HG02981 (cell line): ENCODE results near the gene C2orf42.
"Not testable (repeated sequence)": the region's sequence is repeated elsewhere in the genome, so short reads cannot be mapped to it uniquely, and the experiment has no call there.

Experiments
- ATAC-seq: cut with Tn5 transposase; IDR thresholded peaks from one replicate; pipeline ENCODE4 v1.9.1; 2021; ENCODE audit warnings: mild to moderate bottlenecking, moderate library complexity; ENCODE audit not compliant: unreplicated experiment

C2orf42 gene

DNA sequence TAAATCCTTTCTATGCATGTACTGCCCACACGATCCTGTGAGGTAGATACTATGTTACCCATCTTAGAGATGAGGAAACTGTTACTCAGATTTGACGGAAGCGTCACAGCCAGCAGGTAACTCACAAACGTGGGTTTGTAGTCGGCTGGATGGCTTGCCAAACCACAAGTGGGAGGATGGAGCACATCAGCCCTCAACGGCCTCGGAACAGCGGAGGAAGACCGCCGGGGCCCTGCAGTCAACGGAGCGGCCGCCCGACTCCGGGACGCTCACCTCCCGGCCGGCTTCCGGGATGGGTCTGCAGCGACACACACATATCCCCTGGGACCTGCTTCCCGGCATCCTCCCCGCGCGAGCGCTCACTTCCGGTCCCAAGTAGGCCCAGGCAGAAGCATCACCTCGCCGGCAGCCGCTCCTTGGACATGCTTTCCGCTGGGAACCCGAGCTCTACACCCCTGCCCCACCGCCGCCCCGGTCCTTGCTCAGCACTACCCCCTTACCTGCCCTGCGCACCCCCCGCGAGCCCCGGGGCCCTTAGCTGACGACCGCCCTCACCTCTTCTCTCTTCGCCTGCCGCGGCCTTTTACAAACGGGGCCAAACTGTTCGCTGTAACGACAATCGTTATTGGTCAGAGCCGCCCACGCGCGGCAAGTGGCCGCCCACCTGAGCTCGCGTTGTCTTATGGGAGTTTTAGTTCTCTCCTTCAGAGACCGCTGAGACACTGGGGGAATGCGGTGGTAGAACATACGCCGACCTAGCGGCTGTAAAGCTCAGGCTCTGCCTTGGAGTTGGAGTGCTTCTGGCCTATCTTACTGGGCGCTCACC, at the start of gene C2orf42:
Gene C2orf42, minus strand, starts transcription at position 602 of the 826 bp plus-strand sequence. CDS start 9,034 bp downstream, outside the sequence.
- ATAC-seq: peak; percentile 83

DNA sequence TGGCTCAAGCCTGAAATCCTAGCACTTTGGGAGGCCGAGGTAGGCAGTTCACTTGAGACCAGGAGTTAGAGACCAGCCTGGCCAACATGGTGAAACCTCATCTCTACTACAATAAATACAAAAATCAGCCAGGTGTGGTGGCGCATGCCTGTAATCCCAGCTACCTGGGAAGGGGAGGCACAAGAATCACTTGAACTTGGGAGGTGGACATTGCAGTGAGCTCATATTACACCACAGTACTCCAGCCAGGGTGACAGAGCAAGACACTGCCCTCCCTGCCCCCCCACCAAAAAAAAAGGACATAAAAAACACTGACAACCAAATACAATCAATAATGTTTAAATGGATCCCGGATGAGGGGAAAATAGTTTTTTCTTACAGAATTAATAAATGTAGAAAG, 49.8 kb upstream of the C2orf42 start:
- no peak for ATAC-seq

DNA sequence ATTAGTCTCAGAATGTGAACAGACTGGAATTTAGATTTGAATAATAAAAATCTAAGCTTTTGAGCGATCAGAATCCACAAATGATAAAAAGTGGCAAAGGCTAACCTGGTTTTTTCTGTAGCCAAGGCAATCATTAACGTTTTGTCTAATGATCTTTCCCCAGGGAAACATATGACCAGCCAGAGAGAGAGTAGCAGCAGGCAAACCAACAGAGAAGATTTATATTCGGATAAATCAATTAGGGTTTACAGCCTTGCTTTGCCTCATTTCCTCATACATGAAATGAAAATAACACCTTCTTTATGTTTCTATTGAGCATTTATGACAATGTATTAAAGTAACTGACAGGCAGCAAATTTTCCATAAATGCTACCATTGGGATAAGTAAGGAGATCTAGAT, 43.1 kb upstream of the C2orf42 start:
- no peak for ATAC-seq

DNA sequence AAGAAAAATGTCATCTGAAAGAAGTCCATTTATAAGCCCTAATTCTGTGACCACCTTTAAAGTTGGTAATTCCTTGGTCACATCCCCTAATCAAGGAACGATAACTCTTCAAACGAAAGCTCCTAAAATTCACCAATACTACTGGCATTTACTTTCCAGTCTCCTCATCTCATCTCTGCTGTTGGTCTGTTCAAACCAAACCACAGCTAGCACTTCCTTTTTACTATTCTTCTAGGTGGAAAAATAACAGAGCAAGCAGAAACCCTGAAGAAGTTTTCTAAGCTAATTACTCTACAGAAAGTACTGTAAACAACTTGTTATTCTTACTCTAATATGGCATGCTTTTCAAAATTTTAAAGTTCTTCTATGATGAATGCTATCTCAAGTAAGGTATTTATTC, 36.0 kb upstream of the C2orf42 start:
- ATAC-seq: no peak

DNA sequence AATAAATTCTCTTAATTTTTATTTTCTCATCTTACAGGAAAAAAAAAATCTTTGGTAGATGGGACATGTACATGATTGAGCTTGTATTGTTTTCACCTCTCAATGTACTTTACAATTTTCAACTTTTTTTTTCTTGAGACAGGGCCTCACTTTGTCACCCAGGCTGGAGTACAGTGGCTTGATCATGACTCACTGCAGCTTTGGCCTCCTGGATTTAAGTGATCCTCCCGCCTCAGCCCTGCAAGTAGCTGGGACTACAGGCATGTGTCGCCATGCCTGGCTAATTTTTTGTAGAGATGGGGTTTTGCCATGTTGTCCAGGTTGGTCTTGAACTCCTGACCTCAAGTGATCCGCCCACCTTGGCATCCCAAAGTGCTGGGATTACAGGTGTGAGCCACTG, 32.5 kb upstream of the C2orf42 start:
- not testable (repeated sequence) for ATAC-seq

DNA sequence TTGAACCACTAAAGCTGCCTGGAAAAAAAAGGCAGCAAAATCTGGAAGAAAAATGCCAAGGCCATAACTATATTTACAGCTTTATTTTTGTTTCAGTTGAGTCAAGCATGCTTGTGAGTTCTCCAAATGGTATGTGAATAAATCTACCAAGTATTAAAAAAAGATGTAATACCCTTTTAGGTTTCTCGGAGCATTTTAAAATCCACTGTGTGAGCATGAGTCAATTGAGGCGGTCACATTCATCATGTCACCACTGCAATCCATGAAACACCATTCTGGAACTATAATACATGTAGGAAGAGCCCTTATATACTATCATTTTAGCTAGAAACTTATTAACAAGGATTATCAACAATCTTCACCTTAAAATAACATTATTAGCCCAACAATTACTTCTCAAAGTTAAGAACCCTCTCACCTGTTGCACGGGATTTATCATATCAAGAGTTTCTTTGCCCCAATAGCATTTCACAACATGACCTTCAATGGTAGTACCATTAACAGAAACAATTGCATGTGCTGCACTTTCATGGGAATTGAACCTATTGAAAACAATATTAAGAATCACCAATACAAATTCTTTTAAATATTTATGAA, 24.2 kb upstream of the C2orf42 start:
- ATAC-seq: no peak

DNA sequence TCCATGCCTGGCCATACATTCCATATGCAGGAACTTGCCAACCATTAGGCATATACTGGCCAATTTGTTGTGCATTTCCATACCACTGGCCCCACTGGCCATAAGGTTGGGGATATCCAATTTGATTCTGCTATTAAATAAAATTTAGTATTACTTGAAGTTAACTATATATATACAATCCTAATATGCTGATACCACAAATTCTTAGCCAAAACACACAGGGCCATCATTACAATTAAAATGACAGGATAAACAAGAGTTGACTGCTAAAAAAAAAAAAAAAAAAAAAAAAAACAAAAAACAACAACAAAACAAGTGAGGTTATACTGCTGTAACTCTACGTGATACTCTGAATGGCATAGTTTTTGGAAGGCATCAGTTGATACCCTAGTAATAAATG, 23.5 kb upstream of the C2orf42 start:
- ATAC-seq: no peak

DNA sequence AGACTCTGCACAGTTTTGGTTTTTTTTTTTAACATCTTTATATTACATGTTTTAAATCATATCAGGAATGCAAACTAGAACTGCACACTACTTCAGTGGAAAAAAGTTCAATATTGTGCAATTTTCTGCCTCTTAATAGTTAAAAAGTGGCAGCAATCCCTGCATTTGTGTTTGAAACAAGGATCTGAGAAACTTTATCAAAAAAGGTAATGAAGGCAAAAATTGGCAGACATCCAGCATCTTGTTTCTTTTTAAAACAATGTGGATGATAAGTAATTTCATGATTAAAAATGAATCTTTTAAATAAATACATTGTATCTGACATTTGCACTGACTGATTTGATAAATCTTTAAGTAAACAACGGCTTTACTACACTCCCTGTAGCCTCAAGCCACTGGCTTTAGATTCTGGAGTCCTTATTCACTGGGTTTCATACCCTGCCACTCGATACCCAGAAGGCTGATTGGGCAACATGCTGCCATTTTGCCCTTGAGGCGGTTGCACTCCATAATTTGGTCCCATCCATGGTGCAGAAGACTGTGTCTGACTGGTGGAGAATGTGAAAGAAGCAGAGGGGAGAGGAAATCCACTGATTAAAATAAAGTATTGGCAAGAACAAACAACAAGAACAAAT, 21.6 kb upstream of the C2orf42 start:
- no peak for ATAC-seq

DNA sequence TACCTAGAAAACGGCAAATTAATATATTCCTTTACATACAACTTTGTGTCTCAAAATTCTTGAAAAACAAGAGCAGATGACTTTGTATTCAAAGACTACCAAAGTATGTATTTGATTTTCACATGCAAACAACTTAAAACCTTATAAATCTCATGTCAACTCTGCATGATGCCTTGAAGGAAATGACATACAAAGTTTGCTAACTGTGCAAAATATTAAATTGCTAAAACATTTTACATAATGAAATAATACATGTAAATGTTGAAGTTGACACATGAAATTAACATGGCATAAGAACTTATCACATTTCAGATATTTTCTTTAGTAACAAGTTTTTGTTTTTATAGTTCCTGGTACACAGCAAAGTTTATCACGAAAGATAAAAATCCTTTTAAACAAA, 20.8 kb upstream of the C2orf42 start:
- no peak for ATAC-seq

DNA sequence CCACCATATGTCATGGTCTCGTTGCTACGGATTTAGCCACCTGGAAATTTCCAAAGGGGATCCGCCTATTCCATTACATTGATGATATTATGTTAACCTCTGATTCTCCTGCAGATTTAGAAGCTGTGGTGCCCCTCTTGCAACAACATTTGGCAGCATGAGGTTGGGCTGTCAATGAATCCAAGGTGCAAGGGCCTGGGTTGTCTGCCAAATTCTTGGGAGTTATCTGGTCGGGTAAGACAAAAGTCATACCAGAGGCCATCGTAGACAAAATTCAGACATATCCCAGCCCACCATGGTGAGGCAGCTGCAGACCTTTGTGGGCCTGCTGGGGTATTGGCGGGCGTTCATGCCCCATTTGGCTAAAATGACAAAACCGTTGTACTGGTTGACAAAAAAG, 13.6 kb upstream of the C2orf42 start:
- no peak for ATAC-seq

DNA sequence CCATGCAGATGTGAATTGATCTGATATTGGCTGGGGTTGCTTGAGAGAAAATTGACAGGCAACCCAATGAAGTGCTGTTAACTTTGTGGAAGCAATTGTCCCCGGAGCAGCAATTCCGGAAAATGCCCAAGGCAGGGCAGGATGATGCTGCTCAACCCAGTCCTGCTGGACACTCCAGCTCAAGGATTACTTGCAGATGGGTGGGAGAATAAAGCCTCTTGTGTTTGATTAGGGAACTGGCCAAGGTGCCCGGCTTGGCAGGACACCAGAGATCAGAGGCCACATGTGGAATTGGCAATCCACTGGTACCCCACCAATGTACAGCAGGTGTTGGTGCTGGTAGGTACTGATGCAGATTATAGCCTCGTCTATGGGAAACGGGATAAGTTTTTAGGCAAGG, 12.3 kb upstream of the C2orf42 start:
- no peak for ATAC-seq

DNA sequence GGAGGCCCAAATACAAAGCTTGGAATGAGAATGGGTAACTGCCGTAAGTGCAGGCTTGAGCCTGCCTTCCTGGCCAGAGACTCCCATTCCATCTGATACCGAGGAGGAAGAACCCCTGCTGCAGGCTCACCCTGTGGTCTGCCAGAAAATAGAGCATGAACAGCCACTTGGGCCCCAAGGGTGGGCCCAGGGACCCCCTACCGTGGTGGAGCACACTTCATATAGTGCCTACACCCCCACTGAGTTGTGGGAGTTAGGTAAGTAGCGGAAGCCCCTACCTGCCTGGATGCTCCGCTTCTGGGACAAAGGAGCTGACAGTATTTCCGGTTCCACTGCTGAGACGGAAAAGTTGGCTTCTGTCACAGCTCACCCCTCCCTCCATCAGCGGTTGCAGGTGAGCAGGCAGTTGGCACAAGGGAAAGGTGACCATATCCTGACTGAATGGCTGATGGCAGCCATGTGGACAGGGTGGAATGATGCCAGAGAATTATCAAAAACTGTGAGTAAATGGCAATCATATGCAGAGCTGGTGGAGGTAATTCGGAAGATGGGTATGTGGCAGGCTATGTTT, 11.5 kb upstream of the C2orf42 start:
- ATAC-seq: no peak

DNA sequence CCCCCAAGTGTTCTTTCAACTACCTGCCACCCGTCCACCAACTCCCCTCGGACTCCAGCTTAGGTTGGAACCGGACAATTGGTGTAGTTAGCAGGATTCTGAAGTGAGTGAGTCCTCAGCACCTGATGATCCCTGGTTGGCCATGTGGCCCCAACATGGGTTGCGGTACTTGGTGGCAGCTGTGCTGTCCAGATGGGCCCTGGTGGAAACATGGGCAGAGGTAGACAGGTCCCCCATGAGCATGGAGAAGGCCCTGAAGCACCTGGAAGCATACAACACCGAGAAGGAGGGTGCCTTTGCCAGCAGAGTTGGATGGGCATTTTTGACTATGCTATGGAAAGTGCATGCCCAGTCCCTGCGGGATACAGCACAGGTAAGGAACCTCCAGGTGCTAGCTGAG, 11.0 kb upstream of the C2orf42 start:
- ATAC-seq: no peak

DNA sequence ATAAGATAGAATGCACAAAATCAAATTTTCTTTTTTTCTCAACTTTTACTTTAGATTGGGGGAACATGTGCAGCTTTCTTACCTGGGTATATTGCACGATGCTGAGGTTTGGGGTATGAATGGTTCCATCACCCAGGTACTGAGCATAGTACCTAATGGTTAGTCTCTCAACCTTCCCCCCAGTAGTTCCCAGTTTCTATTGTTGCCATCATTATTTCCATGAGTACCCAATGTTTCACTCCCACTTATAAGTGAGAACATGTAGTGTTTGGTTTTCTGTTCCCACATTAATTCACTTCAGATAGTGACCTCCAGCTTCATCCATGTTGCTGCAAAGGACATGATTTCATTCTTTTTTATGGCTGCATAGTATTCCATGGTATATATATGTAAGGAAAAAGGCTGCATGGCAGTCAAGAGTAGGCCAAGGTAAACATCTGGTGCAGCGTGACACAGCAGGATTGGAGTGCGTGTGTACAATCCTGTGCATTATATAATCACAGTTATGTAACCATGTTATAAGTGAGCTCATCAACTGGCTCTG, 10.5 kb upstream of the C2orf42 start:
- no peak for ATAC-seq

DNA sequence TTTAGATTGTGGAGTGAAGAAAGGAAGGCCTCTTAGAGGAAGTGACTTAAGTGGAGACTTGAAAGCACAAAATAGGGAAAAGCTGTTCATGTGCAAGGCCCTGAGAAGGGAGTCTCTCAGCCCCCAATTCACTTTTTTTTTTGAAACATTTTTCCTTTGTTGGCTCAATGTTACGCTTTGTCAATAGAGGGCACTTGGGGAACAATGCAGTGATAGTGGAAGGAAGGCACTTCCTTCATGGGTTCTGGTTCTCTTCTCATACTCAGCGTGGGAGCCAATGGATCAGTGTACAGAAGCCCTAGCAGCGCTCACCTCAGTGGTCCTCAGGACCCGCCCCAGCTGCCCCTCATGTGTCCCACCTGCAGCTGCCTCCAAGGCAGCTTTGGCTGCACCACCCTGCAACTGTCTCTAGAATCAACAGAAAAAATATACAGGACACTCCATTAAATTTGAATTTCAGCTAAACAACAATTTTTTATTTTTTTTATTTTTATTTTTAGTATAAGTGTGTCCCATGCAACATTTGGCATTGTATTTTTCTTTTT, 8.6 kb upstream of the C2orf42 start:
- ATAC-seq: no peak

DNA sequence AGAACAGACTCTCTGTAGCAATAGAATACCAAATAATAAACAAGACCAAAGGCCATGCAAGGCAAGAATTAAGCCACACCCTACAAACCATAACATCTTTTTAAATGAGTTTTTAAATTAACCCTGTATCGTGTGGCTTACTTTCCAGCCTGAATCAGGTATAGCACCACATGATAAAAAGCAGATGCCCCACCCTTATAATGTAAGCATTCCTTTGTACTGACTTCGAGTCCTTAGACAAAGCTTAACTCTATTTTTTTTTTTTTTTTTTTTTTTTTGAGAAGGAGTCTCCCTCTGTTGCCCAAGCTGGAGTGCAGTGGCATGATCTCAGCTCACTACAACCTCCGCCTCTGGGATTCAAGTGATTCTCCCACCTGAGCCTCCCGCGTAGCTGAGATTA, 1.7 kb upstream of the C2orf42 start:
- no peak for ATAC-seq

DNA sequence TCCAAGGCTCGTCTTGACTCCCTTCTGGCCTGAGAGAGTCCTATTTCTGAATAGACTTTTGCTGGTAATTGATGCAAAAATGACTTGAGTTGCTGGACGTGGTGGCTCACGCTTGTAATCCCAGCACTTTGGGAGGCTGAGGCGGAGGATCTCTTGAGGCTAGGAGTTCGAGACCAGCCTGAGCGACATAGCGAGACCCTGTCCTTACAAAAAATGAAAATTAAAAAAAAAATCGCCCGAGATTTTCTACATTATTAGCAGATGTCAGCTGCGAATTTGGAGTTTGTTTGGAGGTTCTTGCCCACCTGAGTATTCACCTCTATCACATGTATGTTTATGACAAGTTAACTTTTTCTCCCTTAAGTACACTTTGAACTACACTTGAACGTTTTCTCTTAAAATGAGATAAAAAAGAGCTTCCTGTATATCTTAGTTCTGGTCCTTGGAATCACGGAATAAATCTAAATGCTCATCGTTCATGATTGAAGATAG, 471 bp upstream of the C2orf42 start:
- ATAC-seq: no peak

DNA sequence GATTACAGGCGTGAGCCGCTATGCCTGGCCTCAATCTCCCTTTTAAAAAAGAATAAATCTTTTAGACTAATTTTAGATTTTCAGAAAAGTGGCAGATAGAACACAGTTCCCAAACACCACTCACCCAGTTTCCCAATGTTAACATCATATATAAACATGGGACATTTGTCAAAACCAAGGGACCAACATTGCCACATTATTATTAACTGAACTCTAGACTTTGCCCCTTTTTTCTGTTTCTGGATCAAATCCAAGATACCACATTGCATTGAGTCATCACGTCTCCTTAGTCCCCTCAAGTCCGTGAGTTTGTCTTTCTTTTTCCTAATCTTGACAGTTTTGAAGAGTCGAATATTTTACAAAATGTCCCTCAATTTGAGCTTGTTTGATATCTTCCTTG, 2.4 kb downstream of the C2orf42 start:
- ATAC-seq: no peak

DNA sequence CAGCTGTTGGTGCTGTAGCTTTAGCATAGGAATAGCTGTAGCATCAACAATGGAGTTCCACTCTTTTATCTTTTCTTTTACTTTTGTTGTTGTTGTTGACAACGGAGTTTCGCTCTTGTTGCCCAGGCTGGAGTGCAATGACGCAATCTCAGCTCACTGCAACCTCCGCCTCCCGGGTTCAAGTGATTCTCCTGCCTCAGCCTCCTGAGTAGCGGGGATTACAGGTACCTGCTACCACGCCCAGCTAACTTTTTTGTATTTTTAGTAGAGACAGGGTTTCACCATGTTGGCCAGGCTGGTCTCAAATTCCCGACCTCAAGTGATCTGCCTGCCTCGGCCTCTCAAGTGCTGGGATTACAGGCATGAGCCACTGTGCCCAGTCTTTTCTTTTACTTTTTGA, 3.6 kb downstream of the C2orf42 start:
- not testable (repeated sequence) for ATAC-seq

DNA sequence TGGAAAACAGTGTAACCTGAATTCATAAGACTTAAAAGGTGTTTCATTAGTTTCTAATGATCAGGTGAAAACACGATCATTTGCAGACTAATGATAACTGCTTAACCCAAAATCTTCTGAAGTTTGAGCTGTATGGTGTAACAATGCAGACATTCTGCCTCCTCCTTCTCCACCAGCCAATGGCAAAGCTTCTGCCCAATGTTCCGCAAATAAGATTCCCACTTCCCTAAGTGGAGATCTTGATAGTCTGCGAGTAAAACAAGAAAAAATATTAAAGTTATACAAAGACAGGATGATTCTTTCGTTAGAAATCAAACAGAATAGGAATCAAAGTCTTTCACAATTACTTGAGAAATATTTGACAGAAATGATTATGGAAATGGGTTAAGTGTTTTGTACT, 8.1 kb downstream of the C2orf42 start:
- no peak for ATAC-seq

DNA sequence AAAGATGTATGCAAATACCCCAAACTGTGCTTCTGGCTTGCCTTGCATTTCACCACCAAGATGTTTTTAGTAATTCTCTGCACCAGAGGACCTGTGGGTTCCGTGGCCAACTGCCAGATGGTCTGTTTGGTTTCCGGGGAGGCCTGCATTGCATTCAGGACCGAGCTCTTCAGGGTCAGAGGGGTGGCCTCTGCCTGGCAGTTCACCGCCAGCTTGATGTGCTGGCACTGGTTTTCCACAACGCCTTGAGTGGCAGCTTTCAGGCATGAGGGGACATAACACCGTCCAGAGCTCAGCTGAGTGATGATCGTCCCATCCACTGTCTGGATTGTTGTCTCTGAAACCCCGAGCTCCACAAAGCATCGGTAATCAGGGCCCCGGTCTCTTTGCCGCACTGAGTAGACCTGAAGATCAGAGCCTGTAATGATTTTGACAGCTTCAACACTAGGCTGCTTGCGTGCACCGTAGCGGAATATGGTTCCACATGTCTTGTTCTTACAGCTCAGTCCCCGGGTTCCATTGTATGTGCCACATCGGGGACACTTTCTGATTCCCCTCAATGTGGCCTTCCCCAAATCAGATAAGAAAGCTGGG, 9.4 kb downstream of the C2orf42 start:
- no peak for ATAC-seq
